ENCODE measurements around the gene NOB1. TPM values are rescaled to one million over a fixed set of nuclear protein-coding genes. Genes with fewer than 3 reads are reported as not detected.

NOB1 gene
- polyA plus RNA-seq, 2 of the 4 experiments (the other 2 are of a cell fraction) = 123 to 134 TPM

- FAIRE-seq (peak; percentile 63), ATAC-seq (no peak), DNase-seq (ENCODE audit: low read depth in 1 of 2, low spot score in 1 of 2) (no peak)
- ChIA-PET POLR2A (interaction anchor here (0.6 kb wide), 1 partner anchor 140 kb away, joined by 3 read pairs; no protein-coding TSS in a partner anchor), CTCF (interaction anchor here (2.7 to 3.9 kb wide), 2 partner anchors 8 to 304 kb away, joined by 9 to 24 read pairs; no protein-coding TSS in a partner anchor)
- Histone ChIP-seq H3K4me3 (no peak overlapping the region), H3K27ac (no peak overlapping the region), H3K9me3 (no peaks in the 10 kb centered on the region), H3K4me2 (no peak overlapping the region), H3K4me1 (peaks cover 28% of the 10 kb centered on the region)
- TF ChIP-seq JUNB (IDR thresholded peaks at IDR 0.05) = no peak
- TF ChIP-seq JUN (IDR thresholded peaks at IDR 0.05) = no peak
- TF ChIP-seq TFCP2L1 (CRISPR knock-in tag; IDR thresholded peaks at IDR 0.05) = no peak
- TF ChIP-seq MAFK (IDR thresholded peaks at IDR 0.05; ENCODE audit: partially characterized antibody) = no peak
- TF ChIP-seq ZFP36 (IDR thresholded peaks at IDR 0.05; ENCODE audit: borderline replicate concordance, partially characterized antibody) = no peak
- no peak for TF ChIP-seq HOXA7 (CRISPR knock-in tag; IDR thresholded peaks at IDR 0.05)
Measured at GRCh38 chr16:69701452-69701851, 53.3 kb downstream of the NOB1 start.

GRCh38 chr16:69699915-69700314 is 54.8 kb downstream of the NOB1 start:
- ATAC-seq (no peak), FAIRE-seq (no peak), DNase-seq (ENCODE audit: low read depth in 1 of 2, low spot score in 1 of 2) (no peak)
- TF ChIP-seq FOSB (CRISPR knock-in tag; IDR thresholded peaks at IDR 0.05) = no peak
- TF ChIP-seq RCOR1 (IDR thresholded peaks at IDR 0.05; ENCODE audit: low read depth, low read length) = no peak
- no peak for TF ChIP-seq USF2 (IDR thresholded peaks at IDR 0.05)
- no peak for TF ChIP-seq BHLHE40 (IDR thresholded peaks at IDR 0.05; ENCODE audit: low read depth, low read length)
- TF ChIP-seq E2F6 (IDR thresholded peaks at IDR 0.05; ENCODE audit: borderline replicate concordance, low read depth) = no peak
- TF ChIP-seq FOSL2 (IDR thresholded peaks at IDR 0.05) = no peak
- TF ChIP-seq FOSL2 (CRISPR knock-in tag; IDR thresholded peaks at IDR 0.05) = no peak
- TF ChIP-seq CTCF (IDR thresholded peaks at IDR 0.05) = no peak
- TF ChIP-seq HES2 (IDR thresholded peaks at IDR 0.05) = no peak
- no peak for TF ChIP-seq CEBPB (IDR thresholded peaks at IDR 0.05)
- TF ChIP-seq HOXA7 (CRISPR knock-in tag; IDR thresholded peaks at IDR 0.05) = no peak
- no peak for TF ChIP-seq SREBF2 (IDR thresholded peaks at IDR 0.05)
- no peak for TF ChIP-seq HDAC2 (IDR thresholded peaks at IDR 0.05)
- no peak for TF ChIP-seq BCL3 (IDR thresholded peaks at IDR 0.05)
- no peak for TF ChIP-seq CHD4 (IDR thresholded peaks at IDR 0.05; ENCODE audit: borderline replicate concordance)
- Histone ChIP-seq H3K9me3 (no peaks in the 10 kb centered on the region), H3K27ac (no peak overlapping the region), H3K4me3 (no peak overlapping the region), H3K4me1 (peaks cover 29% of the 10 kb centered on the region), H3K4me2 (no peak overlapping the region)
- ChIA-PET POLR2A (no interaction called here), CTCF (interaction anchor here (0.6 to 2.7 kb wide), 5 partner anchors 10 to 950 kb away, joined by 3 to 9 read pairs (median 4); partner anchors contain the start of gene NOB1)
- 100% methylated on average over 1 of the region's 1 CpG for WGBS (ENCODE audit: missing lambda C conversion rate)

GRCh38 chr16:69698404-69698803 is 56.3 kb downstream of the NOB1 start:
- ATAC-seq (no peak), FAIRE-seq (no peak)
- CTCF ChIA-PET = interaction anchor here (0.9 to 2.6 kb wide), 3 partner anchors 12 to 302 kb away, joined by 3 to 9 read pairs (median 6); no protein-coding TSS in a partner anchor
- TF ChIP-seq HES2 (IDR thresholded peaks at IDR 0.05) = no peak
- no peak for TF ChIP-seq CHD2 (IDR thresholded peaks at IDR 0.05; ENCODE audit: low read length, partially characterized antibody)
- TF ChIP-seq PHF8 (IDR thresholded peaks at IDR 0.05; ENCODE audit: borderline replicate concordance, low read depth) = no peak
- TF ChIP-seq JUN (IDR thresholded peaks at IDR 0.05) = no peak
- TF ChIP-seq CEBPB (IDR thresholded peaks at IDR 0.05) = no peak
- no peak for TF ChIP-seq E2F6 (IDR thresholded peaks at IDR 0.05; ENCODE audit: borderline replicate concordance, low read depth)
- no peak for TF ChIP-seq PBX3 (IDR thresholded peaks at IDR 0.05)
- no peak for TF ChIP-seq HMGXB4 (CRISPR knock-in tag; IDR thresholded peaks at IDR 0.05; ENCODE audit: borderline replicate concordance)

More at GRCh38 chr16:69698404-69698803, 56.3 kb downstream of the NOB1 start:
- no peak overlapping the region for H3K27ac ChIP-seq
- 90% methylated on average over 3 of the region's 3 CpGs for WGBS (ENCODE audit: missing lambda C conversion rate)
- no peaks in the 10 kb centered on the region for H3K9me3 ChIP-seq
- H3K4me2 ChIP-seq = no peak overlapping the region
- POLR2A ChIA-PET = no interaction called here
- H3K4me1 ChIP-seq = peaks cover 16% of the 10 kb centered on the region
- H3K4me3 ChIP-seq = no peak overlapping the region
- no peak for DNase-seq (ENCODE audit: low read depth in 1 of 2, low spot score in 1 of 2)
